ENCODE results near the gene CEP85. TPM values are rescaled to one million over a fixed set of nuclear protein-coding genes. Genes with fewer than 3 reads are reported as not detected.
"Not testable (repeated sequence)": the region's sequence is repeated elsewhere in the genome, so short reads cannot be mapped to it uniquely, and the experiment has no call there.

CEP85 gene
- total RNA-seq, 1 donor from 2014 or later = 3.5 TPM

- DNase-seq (ENCODE audit: low spot score) = no peak
These were observed 56.3 kb downstream of the CEP85 start for GRCh38 chr1:26290122-26290881.

GRCh38 chr1:26290882-26291261 is 56.9 kb downstream of the CEP85 start:
- no peak for DNase-seq (ENCODE audit: low spot score)

DNA sequence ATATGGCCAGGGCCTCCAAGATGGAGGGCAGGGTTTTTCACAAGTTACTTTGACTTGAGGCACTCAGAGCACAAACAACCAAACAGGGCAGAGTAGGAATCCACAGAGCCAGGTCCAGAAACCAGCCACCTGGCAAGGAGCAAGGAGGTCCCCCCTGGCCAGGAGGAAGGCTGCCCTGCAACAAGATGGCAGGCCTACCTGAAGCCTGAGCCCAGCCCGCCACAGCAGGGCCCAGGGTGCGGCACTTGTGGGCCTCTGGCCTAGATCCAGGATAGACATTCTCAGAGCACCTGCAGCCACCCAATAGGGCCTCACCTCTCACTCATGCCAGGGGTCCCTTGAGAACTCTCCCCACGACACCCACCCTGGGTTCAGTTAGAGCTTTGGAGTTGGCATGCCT is 57.4 kb downstream of the CEP85 start:
- DNase-seq (ENCODE audit: low spot score) = no peak

- DNase-seq (ENCODE audit: low spot score) = no peak
These were observed 57.9 kb downstream of the CEP85 start for GRCh38 chr1:26291939-26292338.

DNA sequence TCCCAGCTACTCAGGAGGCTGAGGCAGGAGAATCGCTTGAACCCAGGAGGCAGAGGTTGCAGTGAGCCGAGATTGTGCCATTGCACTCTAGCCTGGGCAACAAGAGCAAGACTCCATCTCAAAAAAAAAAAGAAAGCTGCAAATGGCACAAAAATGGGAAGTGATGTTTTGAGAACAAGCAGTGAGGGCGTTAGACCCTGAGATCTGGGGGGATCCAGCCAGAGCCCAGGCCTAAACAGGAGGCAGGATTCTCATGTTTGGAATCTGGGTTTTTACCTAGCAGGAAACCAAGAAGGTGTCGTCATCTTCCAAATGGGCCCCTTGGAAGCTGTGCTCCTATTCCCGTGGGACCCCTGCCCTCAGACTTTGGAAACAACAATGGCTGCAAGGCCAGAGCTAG is 58.7 kb downstream of the CEP85 start:
- DNase-seq (ENCODE audit: low spot score) = not testable (repeated sequence)

- peak; percentile 80 for DNase-seq (ENCODE audit: low spot score)
These were observed 60.0 kb downstream of the CEP85 start for GRCh38 chr1:26293911-26294463.

- DNase-seq (ENCODE audit: low spot score) = no peak
These were observed 61.5 kb downstream of the CEP85 start for GRCh38 chr1:26295194-26296138.

GRCh38 chr1:26296340-26297056 is 62.5 kb downstream of the CEP85 start:
- no peak for DNase-seq (ENCODE audit: low spot score)

- no peak for DNase-seq (ENCODE audit: low spot score)
These were observed 63.2 kb downstream of the CEP85 start for GRCh38 chr1:26297057-26297790.

GRCh38 chr1:26297791-26298124 is 63.8 kb downstream of the CEP85 start:
- DNase-seq (ENCODE audit: low spot score) = no peak

GRCh38 chr1:26300578-26301275 is 66.7 kb downstream of the CEP85 start:
- no peak for DNase-seq (ENCODE audit: low spot score)

DNA sequence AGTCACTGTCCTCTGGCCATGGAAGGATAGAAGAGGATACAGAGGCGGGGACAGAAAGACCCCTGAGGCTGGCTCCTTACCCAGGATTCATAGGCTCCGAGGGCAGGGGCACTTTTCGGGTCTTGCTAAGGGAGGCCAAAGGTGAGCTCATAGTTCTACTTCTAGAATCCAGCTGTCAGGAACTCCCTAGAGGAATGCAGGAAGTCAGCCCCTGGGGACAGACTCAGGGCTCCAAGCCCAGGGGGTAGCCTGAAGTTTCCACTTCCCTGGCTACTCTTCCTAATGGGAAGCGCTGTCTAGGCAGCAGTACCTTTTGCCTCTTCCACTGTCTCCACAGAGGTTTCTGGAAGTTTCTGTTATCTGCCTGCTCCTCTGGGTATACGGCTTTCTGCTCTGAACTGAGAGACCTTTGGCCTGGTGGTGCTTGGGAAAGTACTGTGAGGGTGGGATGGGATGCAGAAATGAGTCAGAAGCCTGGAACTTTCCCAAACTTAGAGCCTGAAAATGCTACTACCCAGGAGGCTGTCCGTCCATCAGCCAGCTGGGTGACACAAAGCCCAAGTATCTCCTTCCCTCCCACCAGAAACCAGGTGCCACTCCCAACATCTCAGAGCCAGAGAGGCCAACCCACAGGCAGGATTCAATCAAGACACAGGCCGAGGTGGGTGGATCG is 68.9 kb downstream of the CEP85 start:
- no peak for DNase-seq (ENCODE audit: low spot score)

DNA sequence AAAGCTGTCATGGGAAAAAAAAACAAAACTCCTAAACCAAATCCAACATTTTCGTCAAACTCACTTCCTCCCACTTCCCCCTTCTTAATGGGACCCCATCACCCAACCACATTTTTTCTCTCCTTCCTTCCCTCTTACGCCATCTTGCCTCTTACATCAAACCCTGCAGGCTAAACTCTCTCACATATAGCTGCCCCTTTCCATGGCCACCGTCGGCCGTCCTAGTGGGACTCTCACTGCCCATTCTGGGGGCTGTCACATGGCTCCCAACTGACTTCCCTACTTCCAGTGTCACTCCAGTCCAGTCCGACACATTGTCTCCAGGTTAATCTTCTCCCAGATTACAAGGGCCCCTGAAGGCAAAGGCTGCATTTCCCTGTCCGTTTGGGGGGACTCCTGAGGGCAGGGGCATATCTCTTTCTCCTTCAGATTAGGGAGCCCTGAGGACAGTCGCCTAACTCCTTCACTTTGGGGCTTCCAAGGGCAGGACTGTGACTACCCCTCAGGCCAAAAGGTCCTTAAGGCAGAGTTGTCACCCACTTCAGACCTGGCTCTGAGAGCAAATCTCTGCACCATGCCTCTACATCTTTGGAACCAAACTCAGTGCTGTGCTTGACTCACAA is 71.8 kb downstream of the CEP85 start:
- DNase-seq (ENCODE audit: low spot score) = no peak

DNA sequence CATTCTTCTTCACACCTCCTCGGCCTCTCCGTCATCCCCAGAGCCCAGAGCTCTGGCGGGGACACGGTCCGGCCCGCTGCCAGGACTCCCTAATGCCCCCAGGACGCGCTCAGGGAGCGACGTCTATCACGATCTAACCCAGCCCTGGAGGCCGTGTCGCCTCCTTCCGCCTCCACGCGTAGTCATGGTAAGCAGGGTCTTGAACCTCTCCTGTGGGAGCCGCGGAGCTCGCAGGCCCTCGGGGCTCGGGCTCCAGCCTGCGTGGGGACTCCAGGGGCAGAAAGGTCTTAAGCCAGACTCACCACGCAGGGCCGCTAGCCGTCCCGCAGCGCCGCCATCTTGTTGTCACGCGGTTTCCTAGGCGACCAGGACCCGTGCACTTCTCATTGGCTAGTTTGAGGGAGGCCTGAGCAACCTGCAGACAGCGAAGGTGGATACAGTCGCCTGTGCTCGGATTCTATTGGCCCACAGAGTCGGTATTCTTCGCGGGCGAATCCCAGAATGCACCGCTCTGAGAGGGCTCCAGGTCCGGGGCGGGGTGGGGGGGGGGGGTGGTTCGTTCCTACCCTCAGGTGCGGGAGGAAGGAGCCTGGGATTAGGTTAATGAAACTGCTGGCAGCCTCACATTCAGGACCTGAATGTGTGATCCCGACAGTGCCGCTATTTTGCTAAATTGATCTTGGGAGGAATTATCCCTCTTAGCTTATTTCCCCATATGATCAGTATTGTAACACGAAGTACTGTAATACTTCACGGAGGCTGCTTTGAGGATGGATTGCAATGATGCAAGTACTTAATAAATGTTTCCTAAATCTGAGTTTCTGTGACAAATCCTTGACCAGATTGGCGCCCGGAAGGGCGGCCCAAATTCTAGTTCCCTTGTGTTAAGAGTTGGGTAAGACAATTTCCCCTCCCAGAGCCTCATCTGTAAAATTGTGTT is 72.6 kb downstream of the CEP85 start, which contains the start of gene UBXN11:
UBXN11 (minus strand) TSS at position 347 of the 940 bp plus-strand sequence. CDS start 3,753 bp downstream, outside the sequence.
- peak; percentile 94 for DNase-seq (ENCODE audit: low spot score)

- no peak for DNase-seq (ENCODE audit: low spot score)
These were observed 73.4 kb downstream of the CEP85 start for GRCh38 chr1:26307363-26307781.

DNA sequence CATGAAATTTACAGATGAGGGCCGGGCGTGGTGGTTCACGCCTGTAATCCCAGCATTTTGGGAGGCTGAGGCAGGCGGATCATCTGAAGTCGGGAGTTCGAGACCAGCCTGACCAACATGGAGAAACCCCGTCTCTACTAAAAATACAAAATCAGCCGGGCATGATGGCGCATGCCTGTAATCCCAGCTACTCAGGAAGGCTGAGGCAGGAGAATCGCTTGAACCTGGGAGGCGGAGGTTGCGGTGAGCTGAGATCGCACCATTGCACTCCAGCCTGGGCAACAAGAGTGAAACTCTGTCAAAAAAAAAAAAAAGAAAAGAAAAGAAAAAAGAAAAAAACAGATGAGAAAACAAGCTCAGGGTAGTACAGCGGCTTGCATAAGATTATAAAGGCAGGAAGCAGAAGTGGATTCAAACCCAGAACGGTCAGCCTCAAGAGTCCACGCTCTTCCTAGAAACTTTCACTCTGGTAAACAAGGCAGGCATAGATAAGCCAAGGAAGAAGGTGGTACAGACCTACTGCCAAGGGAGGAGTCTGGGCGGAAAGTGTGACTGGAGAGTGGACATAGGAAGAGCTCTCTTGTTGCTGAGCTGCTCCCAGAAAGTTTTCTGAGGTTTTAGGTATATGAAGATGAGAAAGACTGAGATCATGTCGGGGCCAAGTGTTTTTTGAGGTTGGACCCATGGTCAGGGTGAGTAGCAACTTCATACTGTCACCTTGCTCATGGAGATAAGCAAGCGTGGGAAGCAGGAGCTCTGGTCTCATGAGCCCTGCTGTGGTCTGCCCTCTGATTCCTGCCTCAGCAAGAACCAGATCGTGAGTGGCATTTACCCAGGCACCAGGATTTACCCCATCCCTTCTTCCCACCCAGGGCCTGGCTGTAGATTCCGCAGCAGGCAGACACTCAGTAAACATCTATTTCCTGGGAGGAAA is 74.2 kb downstream of the CEP85 start:
- DNase-seq (ENCODE audit: low spot score) = not testable (repeated sequence)

DNA sequence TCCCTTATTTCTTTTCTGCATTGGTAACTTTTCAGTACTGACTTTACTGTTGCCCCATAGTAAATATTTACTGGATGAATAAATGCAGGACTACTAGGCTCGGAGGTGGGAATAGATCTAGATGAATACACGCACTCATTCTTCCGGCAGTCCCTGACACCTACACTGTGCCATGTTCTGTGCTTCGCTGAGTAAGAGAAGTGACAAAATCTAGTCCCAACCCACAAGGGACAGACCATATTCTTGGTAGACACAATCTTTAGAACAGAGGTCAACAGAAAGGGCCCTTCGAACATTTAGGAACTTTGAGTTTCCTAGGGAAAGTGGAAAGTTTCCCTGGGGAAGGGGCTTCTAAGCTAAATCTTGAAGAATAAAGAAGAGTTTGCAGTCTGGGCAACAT is 80.5 kb downstream of the CEP85 start:
- DNase-seq (ENCODE audit: low spot score) = no peak
